Measurements from ENCODE around the gene ATP6V0A4.

DNA sequence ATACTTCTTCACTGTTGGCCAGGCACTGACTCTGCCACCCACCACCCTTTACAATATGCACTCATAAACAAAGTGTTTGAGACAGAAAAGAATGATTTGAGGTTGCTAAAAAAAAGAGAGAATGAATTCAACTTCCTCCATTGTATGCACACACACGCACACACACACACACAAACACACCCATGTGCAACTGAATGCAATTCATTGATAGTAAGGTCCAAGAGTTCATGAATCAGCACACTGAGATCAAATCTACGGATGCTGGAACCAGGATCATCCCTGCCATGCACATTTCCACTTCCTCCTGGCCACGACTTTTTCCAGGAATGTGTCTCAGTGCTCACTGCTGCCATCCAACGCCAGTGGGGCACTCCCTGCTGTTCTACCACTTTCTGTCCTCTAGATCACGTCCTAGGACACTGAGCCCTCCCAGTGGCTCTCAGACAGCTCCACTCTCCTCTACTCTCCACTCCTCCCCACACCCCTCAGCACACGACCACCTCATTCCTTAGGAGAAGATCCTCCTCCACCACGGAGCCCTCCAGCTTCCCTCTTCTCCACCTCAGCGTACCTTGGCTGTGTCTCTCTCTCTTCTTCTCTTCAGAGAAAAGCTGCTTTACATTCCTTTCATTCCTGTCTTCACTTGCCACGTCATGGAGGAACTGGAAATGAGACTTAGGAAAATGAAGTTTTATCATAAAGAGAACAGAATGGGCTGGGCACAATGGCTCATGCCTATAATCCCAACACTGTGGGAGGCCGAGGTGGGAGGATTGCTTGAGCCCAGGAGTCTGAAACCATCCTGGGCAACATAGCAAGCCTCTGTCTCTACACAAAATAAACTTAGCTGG lies 12.2 kb downstream of the ATP6V0A4 start:
- TF ChIP-seq, protein P1, sequence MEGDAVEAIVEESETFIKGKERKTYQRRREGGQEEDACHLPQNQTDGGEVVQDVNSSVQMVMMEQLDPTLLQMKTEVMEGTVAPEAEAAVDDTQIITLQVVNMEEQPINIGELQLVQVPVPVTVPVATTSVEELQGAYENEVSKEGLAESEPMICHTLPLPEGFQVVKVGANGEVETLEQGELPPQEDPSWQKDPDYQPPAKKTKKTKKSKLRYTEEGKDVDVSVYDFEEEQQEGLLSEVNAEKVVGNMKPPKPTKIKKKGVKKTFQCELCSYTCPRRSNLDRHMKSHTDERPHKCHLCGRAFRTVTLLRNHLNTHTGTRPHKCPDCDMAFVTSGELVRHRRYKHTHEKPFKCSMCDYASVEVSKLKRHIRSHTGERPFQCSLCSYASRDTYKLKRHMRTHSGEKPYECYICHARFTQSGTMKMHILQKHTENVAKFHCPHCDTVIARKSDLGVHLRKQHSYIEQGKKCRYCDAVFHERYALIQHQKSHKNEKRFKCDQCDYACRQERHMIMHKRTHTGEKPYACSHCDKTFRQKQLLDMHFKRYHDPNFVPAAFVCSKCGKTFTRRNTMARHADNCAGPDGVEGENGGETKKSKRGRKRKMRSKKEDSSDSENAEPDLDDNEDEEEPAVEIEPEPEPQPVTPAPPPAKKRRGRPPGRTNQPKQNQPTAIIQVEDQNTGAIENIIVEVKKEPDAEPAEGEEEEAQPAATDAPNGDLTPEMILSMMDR (IDR thresholded peaks at IDR 0.05): no peak
- TF ChIP-seq POLR2A (IDR thresholded peaks at IDR 0.05): no peak
